Embryonic facial prominence (tissue), 1 donor: ENCODE data around the gene TMC4.
A peak's percentile ranks its signal among the peaks of the same experiment; 100 is the strongest.

ENCODE experiments used
- DNase-seq: peaks from one replicate; pipeline ENCODE4 v3.0.0-alpha.2; 2016; ENCODE audit errors: extremely low spot score

Gene TMC4

GRCh38 chr19:54155694-54156093 is 17.3 kb downstream of the TMC4 start:
- DNase-seq, result no peak

GRCh38 chr19:54154603-54155345 is 18.2 kb downstream of the TMC4 start:
- DNase-seq, result no peak

GRCh38 chr19:54153731-54154326 is 19.1 kb downstream of the TMC4 start:
- DNase-seq, result no peak

GRCh38 chr19:54152878-54153524 is 20.0 kb downstream of the TMC4 start:
- no peak for DNase-seq

GRCh38 chr19:54152267-54152666 is 20.7 kb downstream of the TMC4 start:
- no peak for DNase-seq

- DNase-seq, result no peak
Observed at GRCh38 chr19:54151362-54152035, 21.5 kb downstream of the TMC4 start.

- DNase-seq, result no peak
Observed at GRCh38 chr19:54149021-54149812, 23.7 kb downstream of the TMC4 start.

- no peak for DNase-seq
Observed at GRCh38 chr19:54148158-54148557, 24.8 kb downstream of the TMC4 start.

- DNase-seq, result no peak
Observed at GRCh38 chr19:54147676-54148075, 25.3 kb downstream of the TMC4 start.

- DNase-seq, result no peak
Observed at GRCh38 chr19:54145541-54146158, 27.3 kb downstream of the TMC4 start.

- DNase-seq, result no peak
Observed at GRCh38 chr19:54142166-54142780, 30.7 kb downstream of the TMC4 start.

GRCh38 chr19:54141356-54141755 is 31.6 kb downstream of the TMC4 start:
- no peak for DNase-seq

GRCh38 chr19:54138489-54139256 is 34.3 kb downstream of the TMC4 start:
- DNase-seq, result no peak

- no peak for DNase-seq
Observed at GRCh38 chr19:54137699-54138488, 35.1 kb downstream of the TMC4 start, which contains the start of gene CNOT3. Gene CNOT3, plus strand, starts transcription at chr19:54137762. Its CDS starts 5,217 bp downstream, at chr19:54142979.

GRCh38 chr19:54136864-54137698 is 35.9 kb downstream of the TMC4 start:
- peak; percentile 100 for DNase-seq

GRCh38 chr19:54136086-54136863 is 36.7 kb downstream of the TMC4 start:
- no peak for DNase-seq

- no peak for DNase-seq
Observed at GRCh38 chr19:54133957-54134590, 38.9 kb downstream of the TMC4 start.
